GM12875 (cell line): Measurements from ENCODE around the gene RASL12.

Experiments
- H3K4me3 ChIP-seq: one replicate; pipeline ENCODE4 v1.5.1; 2011; ENCODE audit warnings: low read depth, low read length, control low read depth
- TF ChIP-seq, protein P1 (sequence below): IDR thresholded peaks from 2 replicates; pipeline ENCODE4 v1.5.1; 2011; ENCODE audit warnings: low read depth, mild to moderate bottlenecking, control low read depth, inconsistent platforms, low read length, moderate library complexity, borderline replicate concordance; ENCODE audit not compliant: insufficient read depth

The RASL12 gene

DNA sequence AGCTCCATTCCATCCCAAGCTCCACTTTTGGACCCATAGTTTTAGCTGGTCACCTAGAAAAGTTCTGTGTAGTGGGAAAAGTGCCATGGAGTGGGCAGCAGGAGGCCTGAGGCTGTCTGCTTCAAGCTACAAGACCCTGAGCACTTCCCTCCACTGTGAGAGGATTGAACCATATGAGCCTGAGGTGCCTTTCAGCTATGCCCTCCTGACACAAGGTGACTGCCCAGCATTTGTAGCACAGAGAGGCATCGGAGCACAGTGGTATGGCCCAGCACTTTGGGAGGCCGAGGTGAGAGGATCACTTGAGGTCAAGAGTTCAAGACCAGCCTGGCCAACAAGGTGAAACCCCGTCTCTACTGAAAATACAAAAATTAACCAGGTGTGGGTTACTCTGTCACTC lies 4.8 kb upstream of the RASL12 start:
- TF ChIP-seq, protein P1, sequence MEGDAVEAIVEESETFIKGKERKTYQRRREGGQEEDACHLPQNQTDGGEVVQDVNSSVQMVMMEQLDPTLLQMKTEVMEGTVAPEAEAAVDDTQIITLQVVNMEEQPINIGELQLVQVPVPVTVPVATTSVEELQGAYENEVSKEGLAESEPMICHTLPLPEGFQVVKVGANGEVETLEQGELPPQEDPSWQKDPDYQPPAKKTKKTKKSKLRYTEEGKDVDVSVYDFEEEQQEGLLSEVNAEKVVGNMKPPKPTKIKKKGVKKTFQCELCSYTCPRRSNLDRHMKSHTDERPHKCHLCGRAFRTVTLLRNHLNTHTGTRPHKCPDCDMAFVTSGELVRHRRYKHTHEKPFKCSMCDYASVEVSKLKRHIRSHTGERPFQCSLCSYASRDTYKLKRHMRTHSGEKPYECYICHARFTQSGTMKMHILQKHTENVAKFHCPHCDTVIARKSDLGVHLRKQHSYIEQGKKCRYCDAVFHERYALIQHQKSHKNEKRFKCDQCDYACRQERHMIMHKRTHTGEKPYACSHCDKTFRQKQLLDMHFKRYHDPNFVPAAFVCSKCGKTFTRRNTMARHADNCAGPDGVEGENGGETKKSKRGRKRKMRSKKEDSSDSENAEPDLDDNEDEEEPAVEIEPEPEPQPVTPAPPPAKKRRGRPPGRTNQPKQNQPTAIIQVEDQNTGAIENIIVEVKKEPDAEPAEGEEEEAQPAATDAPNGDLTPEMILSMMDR: no peak
- H3K4me3 ChIP-seq: no peak overlapping the region

DNA sequence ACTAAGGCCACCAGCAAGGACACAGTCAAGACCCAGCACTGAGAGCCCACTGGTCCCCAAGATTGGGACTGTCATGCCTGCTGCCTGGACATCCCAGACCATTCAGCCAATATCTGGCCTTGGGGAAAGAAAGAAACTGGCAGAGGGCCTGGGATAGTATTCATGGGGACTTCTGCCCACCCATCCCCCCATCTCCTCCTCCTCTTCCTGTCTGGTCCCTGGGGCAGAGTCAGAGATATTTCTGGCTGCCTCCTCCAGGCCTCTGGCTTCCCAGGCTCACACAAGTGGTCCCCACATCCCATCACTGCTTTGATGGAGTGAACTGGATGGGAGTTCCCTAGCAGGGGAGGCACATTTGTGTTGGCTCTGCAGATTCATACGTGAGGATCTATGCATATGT lies 4.2 kb upstream of the RASL12 start:
- TF ChIP-seq, protein P1: no peak
- no peak overlapping the region for H3K4me3 ChIP-seq

DNA sequence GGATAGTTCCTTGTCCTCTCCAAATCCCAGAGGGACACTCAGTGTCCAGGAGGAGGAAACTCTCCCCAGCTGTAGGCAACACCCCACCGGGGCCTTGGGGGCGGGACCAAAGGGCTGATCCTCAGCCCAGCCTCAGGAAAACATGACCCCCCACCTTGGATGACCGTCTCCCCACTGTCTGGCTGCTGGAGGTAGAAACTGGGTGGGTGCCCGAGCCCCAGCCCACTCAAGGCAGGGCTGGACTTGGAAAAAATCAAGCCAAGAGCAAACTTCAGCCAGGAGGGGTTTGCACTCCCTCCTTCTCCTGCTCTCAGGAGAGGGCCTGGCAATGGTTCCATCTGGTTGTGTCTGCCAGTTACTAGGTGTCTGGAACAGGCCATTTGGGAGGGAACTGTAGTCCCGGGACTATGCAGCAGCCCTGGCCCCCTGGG lies 3.6 kb upstream of the RASL12 start:
- TF ChIP-seq, protein P1: no peak

DNA sequence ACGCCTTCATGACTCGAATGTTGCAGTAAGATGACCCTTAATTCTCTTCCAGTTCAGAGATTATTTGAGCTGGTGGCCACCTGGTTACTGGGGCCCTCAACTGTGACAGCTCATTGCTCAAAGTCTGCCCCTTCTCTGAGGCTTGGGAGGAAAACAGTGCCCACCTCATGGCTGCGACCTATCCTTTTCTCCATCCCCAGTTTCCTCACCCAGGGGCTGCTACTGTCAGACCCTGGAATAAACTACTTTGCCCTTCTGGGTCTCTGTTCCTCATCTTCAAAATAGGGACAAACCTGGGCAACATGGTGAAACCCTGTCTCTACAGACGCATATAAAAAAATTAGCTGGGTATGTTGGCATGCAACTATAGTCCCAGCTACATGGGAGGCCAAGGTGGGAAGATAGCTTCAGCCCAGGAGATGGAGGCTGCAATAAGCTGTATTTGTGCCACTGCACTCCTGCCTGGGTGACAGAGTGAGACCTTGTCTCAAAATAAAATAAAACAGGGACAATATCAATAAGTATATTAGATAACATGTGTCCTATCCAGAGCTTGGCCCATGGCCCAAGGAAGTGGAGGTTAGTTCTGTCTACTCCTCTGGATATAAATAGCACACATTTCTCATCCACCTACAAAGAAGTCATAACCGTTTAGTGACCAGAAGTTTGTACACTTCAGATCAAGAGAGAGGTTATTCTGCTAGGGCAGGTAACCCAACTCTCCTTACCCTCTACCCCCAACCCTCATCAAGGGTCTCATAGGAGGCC lies 2.2 kb upstream of the RASL12 start:
- TF ChIP-seq, protein P1: no peak

More for the DNA sequence above, 3.6 kb upstream of the RASL12 start:
- H3K4me3 ChIP-seq: no peak overlapping the region

DNA sequence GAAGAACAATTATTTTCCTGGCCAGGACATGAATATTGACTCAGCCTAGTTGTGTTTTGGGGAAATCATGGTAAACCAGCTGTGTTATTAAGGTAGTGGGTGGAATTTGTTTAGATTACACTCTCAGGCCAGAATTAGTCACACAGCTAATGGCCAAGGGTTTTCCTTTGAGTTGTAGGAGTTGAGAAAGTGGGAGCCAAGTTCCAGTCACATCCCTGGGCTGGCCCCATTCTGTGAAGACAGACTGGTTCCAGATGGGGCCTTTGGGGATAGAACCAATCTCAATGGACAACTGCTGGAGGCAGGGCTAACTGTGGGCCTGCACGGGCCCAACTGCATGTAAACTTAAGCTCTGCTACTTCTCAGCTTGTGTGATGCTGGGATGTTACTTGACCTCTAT lies 1.4 kb upstream of the RASL12 start:
- no peak overlapping the region for H3K4me3 ChIP-seq
- TF ChIP-seq, protein P1: no peak

More for the DNA sequence above, 2.2 kb upstream of the RASL12 start:
- no peak overlapping the region for H3K4me3 ChIP-seq

DNA sequence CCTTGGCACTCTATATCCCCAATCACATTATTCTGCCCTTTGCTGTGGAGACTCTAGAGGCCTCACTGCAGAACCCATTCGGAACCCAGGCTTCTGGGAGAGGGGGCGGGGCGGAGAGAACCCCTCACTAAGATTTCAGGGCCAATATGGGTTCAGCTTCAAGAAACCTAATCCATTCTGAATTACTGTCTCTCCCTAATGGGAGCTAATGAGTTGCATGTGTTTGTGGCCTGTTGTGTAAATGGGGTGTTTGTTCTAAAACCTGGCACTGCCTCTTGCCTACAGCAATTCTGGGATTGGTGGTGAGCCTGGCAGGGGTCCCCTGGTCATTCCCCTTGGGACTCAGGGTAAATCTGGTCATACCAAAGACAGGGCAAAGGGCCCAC lies 605 bp upstream of the RASL12 start:
- no peak overlapping the region for H3K4me3 ChIP-seq

DNA sequence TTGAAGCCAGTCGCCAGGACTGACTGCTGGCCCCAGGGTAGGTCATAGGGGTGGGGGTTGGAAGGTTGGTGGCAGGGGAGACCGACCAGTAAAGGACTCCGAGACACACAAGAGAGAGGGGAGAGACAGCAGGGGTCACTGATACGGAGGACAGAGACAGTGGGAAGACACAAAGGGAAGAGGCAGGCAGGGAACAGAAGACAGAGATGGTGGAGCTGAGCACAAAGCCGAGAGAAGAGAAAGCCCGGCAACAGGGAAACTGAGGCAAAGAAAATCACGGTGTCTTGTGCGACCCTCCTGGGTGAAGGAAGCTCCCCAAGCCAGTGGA lies 510 bp downstream of the RASL12 start:
- no peak overlapping the region for H3K4me3 ChIP-seq
- TF ChIP-seq, protein P1: no peak

More for the DNA sequence above, 605 bp upstream of the RASL12 start:
- TF ChIP-seq, protein P1: no peak
